ENCODE measurements around the gene TPST2.

TPST2 gene

DNA sequence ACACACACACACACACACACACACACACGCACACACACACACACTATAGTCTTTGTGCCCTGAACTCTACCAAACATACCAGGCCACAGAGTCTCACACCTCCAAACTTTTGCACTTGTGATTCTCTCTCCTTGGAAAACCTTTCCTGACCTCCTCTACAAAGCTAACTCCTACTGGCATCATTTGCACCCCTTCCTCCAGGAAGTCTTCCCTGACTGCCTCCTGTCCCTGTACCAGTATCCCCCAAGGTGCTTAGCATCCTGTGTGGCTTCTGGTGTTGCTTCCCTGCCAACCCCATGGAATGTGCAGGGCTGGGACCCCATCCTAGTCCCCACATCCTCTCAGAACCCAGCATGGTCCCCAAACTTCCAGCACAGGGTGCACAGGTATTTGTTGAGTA lies 8.9 kb downstream of the TPST2 start:
- Histone ChIP-seq H3K4me1 (ENCODE audit: insufficient read depth, low read length) (peaks cover 36% of the 10 kb centered on the region), H3K9me3 (ENCODE audit: control insufficient read depth, insufficient read depth, low read length) (no peaks in the 10 kb centered on the region), H3K9ac (ENCODE audit: low read depth, low read length) (no peak overlapping the region), H3K36me3 (ENCODE audit: insufficient read depth, low read length) (no peaks in the 10 kb centered on the region; the same call in 1 of the 2 replicates)

DNA sequence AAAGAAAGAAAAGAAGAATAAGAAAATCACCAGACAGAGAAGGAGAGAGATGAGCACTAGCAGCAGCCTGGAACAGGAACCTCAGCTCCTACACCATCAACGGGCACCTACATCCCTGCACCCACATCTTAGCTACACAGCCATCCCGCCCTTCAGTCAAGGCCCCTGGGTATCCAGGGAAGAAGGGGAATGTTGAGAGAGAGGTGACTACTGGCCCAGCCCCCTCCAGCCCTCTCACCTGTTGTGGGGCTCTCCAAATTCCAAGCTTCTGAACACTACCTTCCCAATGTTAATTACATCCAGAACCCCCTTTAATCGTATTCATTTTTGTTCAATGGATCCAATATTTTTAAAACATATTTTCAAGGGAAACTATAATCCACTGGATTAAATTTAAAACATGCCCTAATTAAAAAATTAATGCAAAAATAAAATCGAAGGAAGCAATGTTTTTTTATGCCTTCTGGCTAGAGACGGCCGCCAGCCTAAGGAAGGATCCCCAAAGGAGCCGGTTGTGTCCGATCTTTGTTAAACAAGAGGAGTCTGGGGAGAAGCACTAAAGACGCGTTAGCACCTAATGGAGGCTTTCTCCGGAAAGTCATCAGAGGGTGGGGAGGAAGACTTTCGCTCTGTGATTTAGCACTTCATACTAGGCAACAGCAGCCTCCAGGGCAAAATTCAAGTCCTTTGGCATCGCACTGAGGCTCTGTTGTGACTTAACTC lies 9.5 kb downstream of the TPST2 start:
- H3K9me3 ChIP-seq (ENCODE audit: control insufficient read depth, insufficient read depth, low read length): no peaks in the 10 kb centered on the region
- H3K4me1 ChIP-seq (ENCODE audit: insufficient read depth, low read length): peaks cover 35% of the 10 kb centered on the region
- no peaks in the 10 kb centered on the region; the same call in 1 of the 2 replicates for H3K36me3 ChIP-seq (ENCODE audit: insufficient read depth, low read length)
- H3K9ac ChIP-seq (ENCODE audit: low read depth, low read length): no peak overlapping the region; the same call in 1 of the 2 replicates

DNA sequence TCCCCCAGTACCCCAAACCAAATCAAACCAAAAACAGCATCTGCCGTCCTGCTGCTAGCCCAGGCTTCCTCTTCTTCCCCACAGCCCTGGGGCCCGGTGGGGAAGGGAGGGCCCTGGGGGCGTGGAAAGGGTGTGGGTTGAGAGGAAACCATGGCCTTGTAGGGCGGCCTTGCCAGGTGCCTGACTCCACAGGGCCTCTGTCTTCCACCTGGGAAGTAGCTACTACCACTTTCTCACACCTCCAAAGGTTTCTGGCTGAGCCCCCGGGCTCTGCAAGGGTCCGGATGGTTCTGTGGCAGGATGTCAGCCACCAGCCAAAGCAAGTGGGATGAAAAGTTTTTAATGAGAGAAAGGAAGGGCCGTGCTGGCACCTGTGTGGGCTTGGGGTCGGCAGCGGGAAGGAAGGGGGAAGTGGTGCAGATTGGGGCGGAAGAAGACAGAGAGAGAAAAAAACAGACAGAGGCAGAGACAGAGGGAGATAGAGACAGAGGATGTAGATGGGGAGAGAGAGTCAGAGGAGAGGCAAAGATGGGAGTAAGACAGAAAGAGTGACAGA lies 10.5 kb downstream of the TPST2 start:
- Histone ChIP-seq H3K9ac (ENCODE audit: low read depth, low read length) (no peak overlapping the region), H3K36me3 (ENCODE audit: insufficient read depth, low read length) (no peaks in the 10 kb centered on the region; the same call in 1 of the 2 replicates), H3K4me1 (ENCODE audit: insufficient read depth, low read length) (peaks cover 38% of the 10 kb centered on the region), H3K9me3 (ENCODE audit: control insufficient read depth, insufficient read depth, low read length) (no peaks in the 10 kb centered on the region)

DNA sequence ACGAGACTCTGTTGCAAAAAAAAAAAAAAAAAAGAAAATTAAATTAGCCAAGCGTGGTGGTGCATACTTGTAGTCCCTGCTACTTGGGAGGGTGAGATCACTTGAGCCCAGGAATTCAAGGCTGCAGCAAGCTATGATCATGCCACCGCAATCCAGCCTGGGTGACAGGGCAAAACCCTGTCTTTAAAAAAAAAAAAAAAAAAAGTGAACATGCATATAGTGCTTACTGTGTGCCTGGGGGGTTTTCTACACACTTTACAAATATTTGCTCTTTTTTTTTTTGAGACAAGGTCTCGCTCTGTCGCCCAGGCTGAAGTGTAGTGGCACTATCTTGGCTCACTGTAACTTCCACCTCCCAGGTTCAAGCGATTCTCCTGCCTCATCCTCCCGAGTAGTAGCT lies 12.9 kb downstream of the TPST2 start:
- Histone ChIP-seq H3K36me3 (ENCODE audit: insufficient read depth, low read length) (no peaks in the 10 kb centered on the region; the same call in 1 of the 2 replicates), H3K4me1 (ENCODE audit: insufficient read depth, low read length) (peaks cover 50% of the 10 kb centered on the region), H3K9me3 (ENCODE audit: control insufficient read depth, insufficient read depth, low read length) (no peaks in the 10 kb centered on the region), H3K9ac (ENCODE audit: low read depth, low read length) (no peak overlapping the region)

DNA sequence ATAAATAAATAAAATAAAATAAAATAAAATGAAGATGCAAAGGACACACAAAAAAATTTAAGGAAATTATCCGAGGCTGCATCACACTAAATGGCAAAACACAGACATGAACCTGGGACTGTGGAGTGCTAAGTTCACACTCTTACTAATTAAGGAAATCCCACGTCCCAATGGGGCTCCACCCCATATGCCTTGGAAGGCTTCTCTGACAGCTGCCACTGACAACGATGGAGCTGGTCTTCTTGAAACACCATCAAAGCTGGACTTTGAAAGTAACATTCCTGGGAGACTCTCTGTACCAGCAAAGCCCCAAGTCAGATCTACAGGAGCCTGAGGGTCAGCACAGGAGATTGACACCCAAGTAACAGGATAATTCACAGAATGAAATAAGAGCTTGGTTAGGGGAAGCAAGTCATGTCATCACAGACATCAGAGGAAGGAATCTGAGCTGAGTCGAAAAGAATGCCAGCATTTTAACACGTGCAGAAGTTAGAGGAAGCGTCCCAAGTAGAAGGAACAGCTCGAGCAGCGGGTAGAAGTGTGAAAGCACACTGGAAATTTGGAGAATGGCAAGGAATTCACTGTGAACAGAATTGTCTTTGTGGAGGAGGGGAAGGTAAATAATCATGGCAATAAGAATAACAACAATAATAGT lies 13.8 kb downstream of the TPST2 start:
- Histone ChIP-seq H3K36me3 (ENCODE audit: insufficient read depth, low read length) (no peaks in the 10 kb centered on the region; the same call in 1 of the 2 replicates), H3K9me3 (ENCODE audit: control insufficient read depth, insufficient read depth, low read length) (no peaks in the 10 kb centered on the region), H3K9ac (ENCODE audit: low read depth, low read length) (no peak overlapping the region), H3K4me1 (ENCODE audit: insufficient read depth, low read length) (peaks cover 43% of the 10 kb centered on the region)

DNA sequence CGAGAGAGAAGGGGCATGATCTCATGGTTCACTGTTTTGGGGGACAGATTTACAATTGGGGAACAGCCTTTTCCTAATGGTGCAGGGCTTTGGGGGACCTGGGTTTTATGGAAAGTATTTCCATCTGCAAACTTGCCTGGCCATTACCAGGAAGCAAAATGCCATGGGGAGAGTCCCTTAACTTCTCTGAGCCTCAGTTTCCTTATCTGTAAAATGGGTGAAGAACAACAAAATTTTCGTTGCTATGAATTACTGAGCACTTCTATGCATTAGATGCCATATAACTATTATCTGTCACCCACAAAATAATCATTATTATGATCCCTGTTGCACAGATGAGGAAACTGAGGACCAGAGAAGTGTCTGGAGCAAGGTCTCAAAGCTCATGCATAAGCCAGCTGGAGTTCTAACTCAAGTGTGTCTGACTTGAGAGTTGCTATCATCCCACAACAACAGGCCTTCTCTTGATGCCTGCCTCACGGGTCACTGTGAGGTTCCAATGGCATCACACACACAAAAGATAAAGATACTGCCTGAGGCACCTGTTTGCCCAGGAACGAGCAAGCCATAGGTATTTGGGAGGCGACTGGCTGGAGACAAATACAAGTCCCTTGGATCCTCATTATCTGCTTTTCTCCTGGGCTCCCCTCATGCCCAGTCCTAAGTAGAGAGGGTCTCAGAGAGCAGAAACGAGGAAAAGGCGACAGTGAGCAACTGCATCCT lies 15.8 kb downstream of the TPST2 start:
- peaks cover 33% of the 10 kb centered on the region for H3K4me1 ChIP-seq (ENCODE audit: insufficient read depth, low read length)
- H3K9ac ChIP-seq (ENCODE audit: low read depth, low read length): no peak overlapping the region; the same call in 1 of the 2 replicates
- no peaks in the 10 kb centered on the region for H3K9me3 ChIP-seq (ENCODE audit: control insufficient read depth, insufficient read depth, low read length)
- no peaks in the 10 kb centered on the region; the same call in 1 of the 2 replicates for H3K36me3 ChIP-seq (ENCODE audit: insufficient read depth, low read length)

DNA sequence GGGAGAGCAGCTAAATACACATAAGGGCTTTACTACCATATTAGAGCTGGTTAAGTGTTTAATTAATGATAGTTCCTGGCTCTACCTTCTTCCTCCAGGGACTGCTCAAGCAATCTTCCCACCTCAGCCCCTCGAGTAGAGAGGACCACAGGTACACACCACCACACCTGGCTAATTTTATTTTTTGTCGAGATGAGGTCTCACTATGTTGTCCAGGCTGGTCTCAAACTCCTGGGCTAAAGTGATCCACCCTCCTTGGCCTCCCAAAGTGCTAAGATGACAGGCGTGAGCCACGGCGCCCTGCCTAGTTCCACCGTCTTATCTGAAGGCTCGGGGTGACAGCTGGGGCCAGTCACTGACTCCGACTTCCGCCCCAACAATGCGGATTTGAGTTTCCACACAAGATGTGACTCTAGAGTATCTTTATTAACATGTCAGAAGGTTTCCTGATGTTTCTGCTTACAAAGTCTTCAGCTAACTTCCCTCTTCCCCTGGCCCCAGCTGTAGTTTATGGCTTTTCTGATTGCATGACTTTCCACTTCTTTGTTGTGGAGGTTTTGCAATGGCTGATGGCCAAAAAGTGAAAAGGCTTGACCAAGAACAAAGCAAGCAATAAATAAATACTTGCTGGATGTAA lies 16.8 kb downstream of the TPST2 start:
- no peaks in the 10 kb centered on the region for H3K9me3 ChIP-seq (ENCODE audit: control insufficient read depth, insufficient read depth, low read length)
- peaks cover 33% of the 10 kb centered on the region for H3K4me1 ChIP-seq (ENCODE audit: insufficient read depth, low read length)
- no peaks in the 10 kb centered on the region for H3K36me3 ChIP-seq (ENCODE audit: insufficient read depth, low read length)
- no peak overlapping the region for H3K9ac ChIP-seq (ENCODE audit: low read depth, low read length)

DNA sequence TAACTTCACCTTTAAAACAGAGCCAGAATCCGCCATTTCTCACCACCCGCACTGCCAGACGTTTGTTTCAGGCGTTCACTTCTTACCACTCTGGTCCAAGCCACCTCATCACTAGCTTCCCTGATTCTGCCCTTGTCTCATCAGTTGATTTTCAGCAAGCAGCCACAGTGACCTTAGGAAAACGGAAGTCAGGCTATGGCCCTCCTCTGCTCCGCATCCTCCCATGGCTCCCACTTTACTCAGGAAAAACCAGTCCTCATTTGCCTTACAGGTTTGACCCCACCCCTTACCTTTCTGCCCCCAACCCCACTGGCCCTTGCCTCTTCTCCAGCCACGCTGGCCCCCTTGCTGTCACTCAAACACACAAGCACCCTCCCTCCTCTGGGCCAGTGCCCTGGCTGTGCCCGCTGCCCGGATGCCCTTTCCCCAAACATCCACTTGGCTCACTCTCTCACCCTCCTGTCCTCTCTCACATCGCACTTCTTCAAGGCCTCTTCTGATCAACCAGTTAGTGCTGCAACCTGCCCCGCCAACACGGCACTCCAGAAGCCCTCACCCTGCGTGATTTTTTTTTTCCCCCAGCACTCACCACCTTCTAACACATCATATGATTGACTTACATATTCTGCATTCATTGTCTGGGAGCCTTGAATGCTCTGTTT lies 18.9 kb downstream of the TPST2 start:
- H3K36me3 ChIP-seq (ENCODE audit: insufficient read depth, low read length): no peaks in the 10 kb centered on the region
- H3K4me1 ChIP-seq (ENCODE audit: insufficient read depth, low read length): peaks cover 43% of the 10 kb centered on the region
- H3K9ac ChIP-seq (ENCODE audit: low read depth, low read length): no peak overlapping the region
- no peaks in the 10 kb centered on the region for H3K9me3 ChIP-seq (ENCODE audit: control insufficient read depth, insufficient read depth, low read length)

DNA sequence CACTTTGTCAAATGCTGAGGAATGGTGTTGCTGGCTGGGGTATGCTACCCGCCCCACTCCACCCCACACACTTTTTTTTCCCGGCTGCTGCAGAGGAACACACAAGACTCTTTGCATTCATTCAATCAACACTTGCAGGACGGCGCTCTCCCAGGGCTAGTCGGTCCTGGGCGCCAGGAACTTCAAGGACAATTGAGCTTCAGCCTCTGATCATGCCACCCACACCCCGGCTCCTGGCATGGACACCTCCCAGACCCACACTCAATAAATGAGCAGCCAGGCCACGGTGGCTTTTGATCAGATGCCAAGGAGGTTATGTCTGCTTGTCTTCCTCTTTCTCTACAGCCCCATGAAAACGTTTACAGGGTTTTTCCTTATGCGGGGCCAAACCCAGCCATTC lies 19.8 kb downstream of the TPST2 start:
- Histone ChIP-seq H3K36me3 (ENCODE audit: insufficient read depth, low read length) (no peaks in the 10 kb centered on the region), H3K9ac (ENCODE audit: low read depth, low read length) (no peak overlapping the region), H3K9me3 (ENCODE audit: control insufficient read depth, insufficient read depth, low read length) (no peaks in the 10 kb centered on the region), H3K4me1 (ENCODE audit: insufficient read depth, low read length) (peaks cover 43% of the 10 kb centered on the region)

DNA sequence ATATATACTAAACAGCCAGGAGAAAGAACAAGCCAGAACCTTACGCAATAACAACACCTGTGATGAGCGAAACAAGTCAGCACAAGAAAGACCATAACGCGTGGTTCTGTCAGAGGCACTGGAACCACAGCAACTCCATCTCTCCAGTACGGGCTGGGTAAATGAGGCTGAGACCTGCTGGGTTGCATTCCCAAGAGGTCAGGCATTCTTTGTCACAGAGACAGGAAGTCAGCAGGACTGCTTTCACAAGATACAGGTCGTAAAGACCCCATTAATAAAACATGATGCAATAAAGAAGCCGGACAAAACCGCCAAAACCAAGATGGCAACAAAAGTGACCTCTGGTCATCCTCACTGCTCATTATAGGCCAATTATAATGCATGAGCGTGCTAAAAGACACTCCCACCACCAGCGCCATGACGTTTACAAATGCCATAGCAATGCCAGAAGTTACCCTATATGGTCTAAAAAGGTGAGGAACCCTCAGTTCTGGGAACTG lies 21.7 kb downstream of the TPST2 start:
- Histone ChIP-seq H3K9ac (ENCODE audit: low read depth, low read length) (no peak overlapping the region), H3K9me3 (ENCODE audit: control insufficient read depth, insufficient read depth, low read length) (no peaks in the 10 kb centered on the region), H3K4me1 (ENCODE audit: insufficient read depth, low read length) (peaks cover 38% of the 10 kb centered on the region), H3K36me3 (ENCODE audit: insufficient read depth, low read length) (no peaks in the 10 kb centered on the region)

DNA sequence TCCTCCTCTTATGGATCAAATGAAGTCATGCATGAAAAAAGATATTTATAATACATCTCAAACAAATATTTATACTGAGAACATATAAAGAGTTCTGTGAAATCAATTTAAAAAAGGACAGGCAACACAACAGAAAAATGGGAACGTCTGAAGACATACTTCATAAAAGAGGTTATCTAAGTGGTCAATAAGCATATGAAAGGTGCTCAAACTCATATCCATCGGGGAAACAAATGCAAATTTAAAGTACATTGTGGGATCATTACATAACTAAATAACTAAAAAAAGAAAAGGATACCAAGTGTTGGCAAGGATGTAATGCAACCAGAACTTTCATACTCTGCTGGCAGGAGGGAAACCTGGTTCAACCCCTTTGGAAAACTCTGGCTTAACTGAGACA lies 22.3 kb downstream of the TPST2 start:
- Histone ChIP-seq H3K36me3 (ENCODE audit: insufficient read depth, low read length) (no peaks in the 10 kb centered on the region), H3K4me1 (ENCODE audit: insufficient read depth, low read length) (peaks cover 38% of the 10 kb centered on the region), H3K9ac (ENCODE audit: low read depth, low read length) (no peak overlapping the region), H3K9me3 (ENCODE audit: control insufficient read depth, insufficient read depth, low read length) (no peaks in the 10 kb centered on the region)

DNA sequence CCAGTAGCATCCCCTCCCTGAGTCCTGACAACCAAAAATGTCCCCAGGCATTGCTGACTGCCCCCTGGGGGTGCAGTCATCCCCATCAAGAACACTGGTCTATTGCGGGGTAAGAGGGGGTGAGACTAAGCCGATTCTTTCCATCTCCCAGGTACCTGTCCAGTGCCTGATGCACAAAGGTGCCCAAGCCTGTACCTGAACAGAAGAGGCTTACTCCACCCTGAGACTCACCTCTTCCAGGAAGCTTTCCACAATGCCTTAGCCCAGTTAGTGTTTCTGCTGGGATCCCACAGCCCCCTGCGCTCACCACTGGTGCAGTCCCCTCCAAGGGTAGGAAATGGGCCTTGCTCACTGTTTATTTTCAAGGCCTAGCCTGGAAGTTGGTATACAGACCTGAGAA lies 22.9 kb downstream of the TPST2 start:
- H3K4me1 ChIP-seq (ENCODE audit: insufficient read depth, low read length): peaks cover 38% of the 10 kb centered on the region
- no peak overlapping the region for H3K9ac ChIP-seq (ENCODE audit: low read depth, low read length)
- H3K9me3 ChIP-seq (ENCODE audit: control insufficient read depth, insufficient read depth, low read length): no peaks in the 10 kb centered on the region
- H3K36me3 ChIP-seq (ENCODE audit: insufficient read depth, low read length): no peaks in the 10 kb centered on the region

DNA sequence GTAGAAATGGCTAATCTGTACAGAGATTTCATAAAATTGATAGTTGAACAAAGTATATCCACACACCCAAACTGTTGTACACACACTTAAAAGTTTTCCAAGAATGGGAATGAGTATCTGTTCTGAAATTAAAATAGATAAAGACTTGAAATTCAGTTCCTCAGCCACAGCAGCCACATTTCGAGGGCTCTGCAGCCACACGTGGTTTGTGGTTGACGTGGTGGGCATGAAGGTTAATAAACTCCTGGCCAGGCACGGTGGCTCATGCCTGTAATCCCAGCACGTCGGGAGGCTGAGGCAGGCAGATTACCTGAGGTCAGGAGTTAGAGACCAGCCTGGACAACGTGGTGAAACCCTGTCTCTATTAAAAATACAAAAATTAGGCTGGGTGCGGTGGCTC lies 24.0 kb downstream of the TPST2 start:
- Histone ChIP-seq H3K36me3 (ENCODE audit: insufficient read depth, low read length) (no peaks in the 10 kb centered on the region), H3K9ac (ENCODE audit: low read depth, low read length) (no peak overlapping the region), H3K4me1 (ENCODE audit: insufficient read depth, low read length) (peaks cover 38% of the 10 kb centered on the region), H3K9me3 (ENCODE audit: control insufficient read depth, insufficient read depth, low read length) (no peaks in the 10 kb centered on the region)
